Retinal pigment epithelial cell (primary cell): ENCODE measurements around the gene ZNF536.

Source experiments
- DNase-seq: peaks from one replicate; pipeline ENCODE4 v3.0.0-alpha.2; 2010; ENCODE audit warnings: low read depth
- H3K4me3 ChIP-seq: 2 replicates; pipeline ENCODE4 v1.5.1; 2011; ENCODE audit warnings: mild to moderate bottlenecking, low read length, control low read depth, moderate library complexity
- TF ChIP-seq, protein P1 (sequence below): conservative IDR thresholded peaks from 2 replicates; pipeline ENCODE4 v1.5.1; 2011; ENCODE audit warnings: low read depth, low read length, control low read depth, inconsistent platforms

Gene ZNF536

DNA sequence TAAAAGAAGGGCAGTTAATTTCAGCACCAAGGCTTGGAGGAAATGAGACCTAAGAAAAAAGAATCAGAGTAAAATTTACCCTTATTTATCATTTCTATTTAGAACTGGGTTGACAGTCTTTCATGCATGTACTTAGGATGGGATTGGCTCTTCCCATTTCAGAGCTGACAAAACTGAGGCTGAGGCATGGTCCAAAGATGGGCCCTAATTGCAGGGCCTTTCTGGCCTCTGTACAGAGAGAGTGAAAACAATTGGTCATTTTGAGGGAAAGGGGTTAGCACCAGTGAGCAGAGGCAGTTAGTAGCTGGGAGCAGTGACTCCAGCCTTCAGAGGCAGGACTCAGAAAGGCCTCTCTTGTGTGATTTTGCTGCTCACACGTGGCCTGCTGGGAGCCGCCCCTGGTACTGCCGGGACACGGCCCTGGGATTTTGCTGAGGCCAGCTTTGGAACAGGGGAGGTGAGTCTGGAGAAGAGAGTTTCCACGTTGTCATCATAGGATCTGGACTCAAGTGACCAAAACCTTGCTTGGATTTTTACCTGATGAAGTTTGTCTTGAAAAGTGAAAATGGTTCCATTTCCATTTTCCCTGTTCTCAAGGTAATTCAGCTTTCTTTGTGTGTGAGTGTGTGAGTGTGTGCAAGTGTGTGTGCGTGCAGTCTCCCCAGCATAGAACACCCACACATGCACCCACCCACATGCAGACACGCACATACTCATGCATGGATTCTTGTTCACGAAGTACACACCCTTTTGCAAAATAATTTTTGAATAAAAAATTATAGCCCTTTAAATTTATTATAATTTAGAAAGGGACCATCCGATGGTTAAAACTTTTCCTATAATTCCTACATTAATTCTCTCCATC is at the start of gene ZNF536:
ZNF536 (plus strand) TSS at position 425 of the 865 bp plus-strand sequence. CDS start 71,179 bp downstream, outside the sequence.
- no peak within 1 kb of the TSS for H3K4me3 ChIP-seq
- TF ChIP-seq, protein P1, sequence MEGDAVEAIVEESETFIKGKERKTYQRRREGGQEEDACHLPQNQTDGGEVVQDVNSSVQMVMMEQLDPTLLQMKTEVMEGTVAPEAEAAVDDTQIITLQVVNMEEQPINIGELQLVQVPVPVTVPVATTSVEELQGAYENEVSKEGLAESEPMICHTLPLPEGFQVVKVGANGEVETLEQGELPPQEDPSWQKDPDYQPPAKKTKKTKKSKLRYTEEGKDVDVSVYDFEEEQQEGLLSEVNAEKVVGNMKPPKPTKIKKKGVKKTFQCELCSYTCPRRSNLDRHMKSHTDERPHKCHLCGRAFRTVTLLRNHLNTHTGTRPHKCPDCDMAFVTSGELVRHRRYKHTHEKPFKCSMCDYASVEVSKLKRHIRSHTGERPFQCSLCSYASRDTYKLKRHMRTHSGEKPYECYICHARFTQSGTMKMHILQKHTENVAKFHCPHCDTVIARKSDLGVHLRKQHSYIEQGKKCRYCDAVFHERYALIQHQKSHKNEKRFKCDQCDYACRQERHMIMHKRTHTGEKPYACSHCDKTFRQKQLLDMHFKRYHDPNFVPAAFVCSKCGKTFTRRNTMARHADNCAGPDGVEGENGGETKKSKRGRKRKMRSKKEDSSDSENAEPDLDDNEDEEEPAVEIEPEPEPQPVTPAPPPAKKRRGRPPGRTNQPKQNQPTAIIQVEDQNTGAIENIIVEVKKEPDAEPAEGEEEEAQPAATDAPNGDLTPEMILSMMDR, result no peak
- no peak for DNase-seq

GRCh38 chr19:30322641-30323320 is 49.4 kb upstream of the ZNF536 start:
- TF ChIP-seq, protein P1, result no peak
- H3K4me3 ChIP-seq, result no peak overlapping the region
- DNase-seq, result no peak

GRCh38 chr19:30323904-30324303 is 48.3 kb upstream of the ZNF536 start:
- no peak overlapping the region for H3K4me3 ChIP-seq
- TF ChIP-seq, protein P1, result no peak
- DNase-seq, result no peak

- DNase-seq, result no peak
- H3K4me3 ChIP-seq, result no peak overlapping the region
- TF ChIP-seq, protein P1, result no peak
Measured at GRCh38 chr19:30324982-30325381, 47.2 kb upstream of the ZNF536 start.

DNA sequence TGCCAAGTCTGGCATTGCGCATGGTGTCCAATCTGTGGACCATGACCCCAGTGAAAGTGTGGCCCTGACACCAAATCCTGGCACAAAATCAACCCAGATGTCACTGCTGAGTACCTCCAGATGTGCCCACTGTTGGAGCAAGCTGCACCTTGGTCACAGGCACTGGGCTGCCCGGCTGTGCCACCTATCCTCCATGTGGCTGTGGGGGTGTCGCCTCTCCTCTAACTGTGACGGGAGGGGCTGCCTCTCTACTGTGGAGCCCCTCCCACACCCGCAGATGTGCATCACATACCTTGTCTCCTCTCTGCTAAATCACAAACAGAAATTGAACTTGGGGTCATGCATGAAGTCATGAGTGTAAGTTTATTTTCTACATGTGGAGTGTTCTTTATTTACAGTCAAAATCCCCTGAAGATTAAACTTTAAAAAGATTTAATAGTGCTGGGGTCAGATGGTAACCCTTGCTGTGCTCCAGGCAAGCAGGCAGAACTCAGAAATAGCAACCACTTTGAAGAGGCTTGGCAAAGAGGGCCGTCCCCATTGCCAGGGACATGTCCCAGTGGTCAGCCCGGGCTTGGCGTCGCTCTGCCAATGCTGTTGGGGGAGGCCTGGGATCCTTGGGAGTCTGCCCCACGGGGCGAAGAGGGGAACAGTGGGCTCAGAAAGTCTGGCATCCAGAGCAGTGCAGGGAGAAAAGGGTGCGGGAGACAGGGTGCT is 46.4 kb upstream of the ZNF536 start:
- no peak overlapping the region for H3K4me3 ChIP-seq
- TF ChIP-seq, protein P1, result no peak
- no peak for DNase-seq

DNA sequence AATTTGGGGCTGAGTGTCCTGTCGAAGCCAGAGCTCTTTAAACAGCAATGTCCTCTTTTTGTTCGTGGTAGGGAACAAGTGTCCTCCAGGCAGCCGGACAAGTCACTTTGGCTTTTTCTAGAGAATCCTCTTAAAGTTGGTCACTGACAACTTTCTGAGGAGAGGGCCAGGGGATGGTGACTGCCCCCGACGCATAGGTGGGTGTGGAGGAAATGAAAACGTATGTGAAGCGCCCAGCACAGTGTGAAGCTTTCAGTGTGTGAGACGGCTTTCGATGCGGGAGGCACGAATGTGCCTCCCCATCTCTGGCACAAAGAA is 45.8 kb upstream of the ZNF536 start:
- no peak for DNase-seq
- TF ChIP-seq, protein P1, result no peak

More for the DNA sequence above, 45.8 kb upstream of the ZNF536 start:
- no peak overlapping the region for H3K4me3 ChIP-seq
